WTC11 (cell line): ENCODE results near the gene CRX. TPM values are rescaled to one million over a fixed set of nuclear protein-coding genes. Genes with fewer than 3 reads are reported as not detected.

ENCODE experiments used
- ARID4B ChIP-seq: sonication (generic); formaldehyde crosslinking; IDR thresholded peaks from 2 replicates; pipeline ENCODE4 v1.8.0; 2023; ENCODE audit warnings: missing genetic modification reagents, mild to moderate bottlenecking, borderline replicate concordance
- CBFB ChIP-seq: sonication (generic); formaldehyde crosslinking; IDR thresholded peaks from 2 replicates; pipeline ENCODE4 v1.8.1; 2022; ENCODE audit warnings: mild to moderate bottlenecking, low read depth, missing genetic modification reagents
- E2F1 ChIP-seq: sonication (generic); formaldehyde crosslinking; IDR thresholded peaks from 2 replicates; pipeline ENCODE4 v1.8.0; 2022; ENCODE audit warnings: mild to moderate bottlenecking, missing genetic modification reagents
- E2F4 ChIP-seq: sonication (generic); formaldehyde crosslinking; IDR thresholded peaks from 2 replicates; pipeline ENCODE4 v1.8.1; 2022; ENCODE audit warnings: low read depth, mild to moderate bottlenecking, moderate library complexity, missing genetic modification reagents, borderline replicate concordance
- ETV6 ChIP-seq: sonication (generic); formaldehyde crosslinking; IDR thresholded peaks from 2 replicates; pipeline ENCODE4 v1.8.1; 2022; ENCODE audit warnings: mild to moderate bottlenecking, missing genetic modification reagents
- FOXP1 ChIP-seq: sonication (generic); formaldehyde crosslinking; IDR thresholded peaks from 2 replicates; pipeline ENCODE4 v1.8.0; 2022; ENCODE audit warnings: missing genetic modification reagents, mild to moderate bottlenecking, moderate library complexity, borderline replicate concordance
- IRF2 ChIP-seq: sonication (generic); formaldehyde crosslinking; IDR thresholded peaks from 2 replicates; pipeline ENCODE4 v1.8.0; 2022; ENCODE audit warnings: low read depth, missing genetic modification reagents, borderline replicate concordance
- NFE2L1 ChIP-seq: sonication (generic); formaldehyde crosslinking; IDR thresholded peaks from 2 replicates; pipeline ENCODE4 v1.8.1; 2023; ENCODE audit warnings: missing genetic modification reagents
- NR1H2 ChIP-seq: sonication (generic); formaldehyde crosslinking; IDR thresholded peaks from 2 replicates; pipeline ENCODE4 v1.9.0; 2021; ENCODE audit warnings: mild to moderate bottlenecking, moderate library complexity, missing genetic modification reagents
- STAT6 ChIP-seq: sonication (generic); formaldehyde crosslinking; conservative IDR thresholded peaks from 2 replicates; pipeline ENCODE4 v1.8.1; 2023; ENCODE audit warnings: mild to moderate bottlenecking, low read depth, missing genetic modification reagents, moderate library complexity
- TCF7 ChIP-seq: sonication (generic); formaldehyde crosslinking; IDR thresholded peaks from 2 replicates; pipeline ENCODE4 v1.8.0; 2022; ENCODE audit warnings: mild to moderate bottlenecking, low read depth, missing genetic modification reagents, moderate library complexity
- TEAD1 ChIP-seq: sonication (generic); formaldehyde crosslinking; IDR thresholded peaks from 2 replicates; pipeline ENCODE4 v1.8.0; 2022; ENCODE audit warnings: mild to moderate bottlenecking, missing genetic modification reagents
- TEAD4 ChIP-seq: sonication (generic); formaldehyde crosslinking; IDR thresholded peaks from 2 replicates; pipeline ENCODE4 v1.8.0; 2022; ENCODE audit warnings: mild to moderate bottlenecking, missing genetic modification reagents
- ZBTB21 ChIP-seq: sonication (generic); formaldehyde crosslinking; IDR thresholded peaks from 2 replicates; pipeline ENCODE4 v1.8.1; 2023; ENCODE audit warnings: mild to moderate bottlenecking, missing genetic modification reagents, borderline replicate concordance
- ZNF219 ChIP-seq: sonication (generic); formaldehyde crosslinking; IDR thresholded peaks from 2 replicates; pipeline ENCODE4 v1.8.0; 2023; ENCODE audit warnings: missing genetic modification reagents, mild to moderate bottlenecking, borderline replicate concordance
- ZNF263 ChIP-seq: sonication (generic); formaldehyde crosslinking; IDR thresholded peaks from 2 replicates; pipeline ENCODE4 v1.8.1; 2022; ENCODE audit warnings: low read depth, mild to moderate bottlenecking, moderate library complexity, missing genetic modification reagents
- ZNF423 ChIP-seq: fragments of 250-450 bp; sonication (Bioruptor Pico); IDR thresholded peaks from 2 replicates; pipeline ENCODE4 v2.1.2; 2022; ENCODE audit warnings: mild to moderate bottlenecking, moderate library complexity
- total RNA-seq: library from RNA; stranded (reverse); gene quantifications from 3 replicates; pipeline ENCODE4 v1.2.3, GENCODE V29; 2021
- TF ChIP-seq, protein P1 (sequence below): sonication (generic); formaldehyde crosslinking; IDR thresholded peaks from 2 replicates; pipeline ENCODE4 v1.8.1; 2022; ENCODE audit warnings: missing genetic modification reagents, borderline replicate concordance
- TF ChIP-seq, protein P2 (sequence below): sonication (generic); formaldehyde crosslinking; IDR thresholded peaks from 2 replicates; pipeline ENCODE4 v1.8.0; 2022; ENCODE audit warnings: mild to moderate bottlenecking, missing genetic modification reagents
- TF ChIP-seq, protein P3 (sequence below): sonication (generic); formaldehyde crosslinking; IDR thresholded peaks from 2 replicates; pipeline ENCODE4 v1.8.1; 2023; ENCODE audit warnings: mild to moderate bottlenecking, missing genetic modification reagents, moderate library complexity
- TF ChIP-seq, protein P4 (sequence below): sonication (generic); formaldehyde crosslinking; IDR thresholded peaks from 2 replicates; pipeline ENCODE4 v1.8.1; 2023; ENCODE audit warnings: mild to moderate bottlenecking, missing genetic modification reagents

The CRX gene
- total RNA-seq, 1 experiment from 2014 or later = 0.17 TPM

DNA sequence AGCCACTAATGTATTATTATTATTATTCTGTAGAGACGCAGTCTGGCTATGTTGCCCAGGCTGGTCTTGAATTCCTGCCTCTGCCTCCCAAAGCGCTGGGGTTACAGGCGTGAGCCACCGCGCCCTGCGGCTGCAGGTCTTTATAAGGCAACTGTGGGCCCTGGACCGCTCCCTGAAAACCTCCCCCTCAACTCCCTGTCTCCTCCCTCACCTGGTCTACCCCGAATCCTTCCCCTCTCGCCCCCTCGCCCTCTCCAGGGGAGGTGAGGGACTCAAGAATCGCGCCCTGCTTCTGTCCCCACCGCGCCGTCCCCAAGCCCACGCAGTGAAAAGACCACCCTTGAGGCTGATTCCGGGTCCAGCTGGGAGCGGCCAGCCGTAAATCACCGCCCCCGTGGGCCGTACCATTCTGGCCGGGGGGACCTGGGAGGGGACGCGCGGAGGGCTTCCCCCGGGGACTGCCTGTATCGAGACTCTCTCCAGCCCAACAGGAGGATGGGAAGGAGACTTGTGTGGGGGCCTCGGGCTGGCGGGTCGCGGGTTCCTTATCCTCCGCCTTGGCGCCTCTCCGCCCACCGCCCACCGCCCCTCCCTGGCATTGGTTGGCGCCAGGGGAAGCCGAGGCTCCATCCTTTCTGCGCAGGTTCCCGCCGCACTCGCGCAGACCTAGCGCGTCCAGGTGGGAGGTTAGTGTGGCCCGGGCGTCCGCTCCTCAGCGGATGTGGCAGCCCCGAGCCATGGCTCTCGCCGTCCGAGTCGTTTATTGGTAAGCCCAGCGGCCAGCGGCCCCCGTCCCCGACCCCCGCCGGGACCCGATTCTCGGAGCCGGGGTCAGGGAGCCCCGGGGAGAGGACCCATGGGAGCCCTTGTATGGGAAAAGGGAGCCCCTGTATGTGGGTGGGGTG lies 43.4 kb upstream of the CRX start, which contains the start of gene SELENOW (continued):
- TF ChIP-seq, protein P1, sequence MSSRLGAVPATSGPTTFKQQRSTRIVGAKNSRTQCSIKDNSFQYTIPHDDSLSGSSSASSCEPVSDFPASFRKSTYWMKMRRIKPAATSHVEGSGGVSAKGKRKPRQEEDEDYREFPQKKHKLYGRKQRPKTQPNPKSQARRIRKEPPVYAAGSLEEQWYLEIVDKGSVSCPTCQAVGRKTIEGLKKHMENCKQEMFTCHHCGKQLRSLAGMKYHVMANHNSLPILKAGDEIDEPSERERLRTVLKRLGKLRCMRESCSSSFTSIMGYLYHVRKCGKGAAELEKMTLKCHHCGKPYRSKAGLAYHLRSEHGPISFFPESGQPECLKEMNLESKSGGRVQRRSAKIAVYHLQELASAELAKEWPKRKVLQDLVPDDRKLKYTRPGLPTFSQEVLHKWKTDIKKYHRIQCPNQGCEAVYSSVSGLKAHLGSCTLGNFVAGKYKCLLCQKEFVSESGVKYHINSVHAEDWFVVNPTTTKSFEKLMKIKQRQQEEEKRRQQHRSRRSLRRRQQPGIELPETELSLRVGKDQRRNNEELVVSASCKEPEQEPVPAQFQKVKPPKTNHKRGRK (CRISPR knock-in tag) = no peak
- TF ChIP-seq TEAD1 = peak; percentile 79
- no peak for TF ChIP-seq STAT6 (CRISPR knock-in tag)
- TF ChIP-seq ZNF423 (CRISPR knock-in tag) = peak; percentile 64
- TF ChIP-seq FOXP1 (CRISPR knock-in tag) = peak; percentile 80; the same call in 1 of the 2 replicates
- TF ChIP-seq, protein P2, sequence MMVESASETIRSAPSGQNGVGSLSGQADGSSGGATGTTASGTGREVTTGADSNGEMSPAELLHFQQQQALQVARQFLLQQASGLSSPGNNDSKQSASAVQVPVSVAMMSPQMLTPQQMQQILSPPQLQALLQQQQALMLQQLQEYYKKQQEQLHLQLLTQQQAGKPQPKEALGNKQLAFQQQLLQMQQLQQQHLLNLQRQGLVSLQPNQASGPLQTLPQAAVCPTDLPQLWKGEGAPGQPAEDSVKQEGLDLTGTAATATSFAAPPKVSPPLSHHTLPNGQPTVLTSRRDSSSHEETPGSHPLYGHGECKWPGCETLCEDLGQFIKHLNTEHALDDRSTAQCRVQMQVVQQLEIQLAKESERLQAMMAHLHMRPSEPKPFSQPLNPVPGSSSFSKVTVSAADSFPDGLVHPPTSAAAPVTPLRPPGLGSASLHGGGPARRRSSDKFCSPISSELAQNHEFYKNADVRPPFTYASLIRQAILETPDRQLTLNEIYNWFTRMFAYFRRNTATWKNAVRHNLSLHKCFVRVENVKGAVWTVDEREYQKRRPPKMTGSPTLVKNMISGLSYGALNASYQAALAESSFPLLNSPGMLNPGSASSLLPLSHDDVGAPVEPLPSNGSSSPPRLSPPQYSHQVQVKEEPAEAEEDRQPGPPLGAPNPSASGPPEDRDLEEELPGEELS (CRISPR knock-in tag) = 0 out of 2 replicates have a peak, but pooled peaks have one; percentile 55
- no peak for TF ChIP-seq NR1H2 (CRISPR knock-in tag)
- TF ChIP-seq, protein P3, sequence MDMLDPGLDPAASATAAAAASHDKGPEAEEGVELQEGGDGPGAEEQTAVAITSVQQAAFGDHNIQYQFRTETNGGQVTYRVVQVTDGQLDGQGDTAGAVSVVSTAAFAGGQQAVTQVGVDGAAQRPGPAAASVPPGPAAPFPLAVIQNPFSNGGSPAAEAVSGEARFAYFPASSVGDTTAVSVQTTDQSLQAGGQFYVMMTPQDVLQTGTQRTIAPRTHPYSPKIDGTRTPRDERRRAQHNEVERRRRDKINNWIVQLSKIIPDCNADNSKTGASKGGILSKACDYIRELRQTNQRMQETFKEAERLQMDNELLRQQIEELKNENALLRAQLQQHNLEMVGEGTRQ (CRISPR knock-in tag) = no peak; the same call in 1 of the 2 replicates
- TF ChIP-seq ZNF263 = no peak
- no peak for TF ChIP-seq E2F1 (CRISPR knock-in tag)
- TF ChIP-seq ETV6 = no peak; the same call in none of the 2 replicates
- no peak for TF ChIP-seq IRF2 (CRISPR knock-in tag)
- peak; percentile 37; the same call in 1 of the 2 replicates for TF ChIP-seq E2F4 (CRISPR knock-in tag)
- TF ChIP-seq ZBTB21 (CRISPR knock-in tag) = no peak
- peak; percentile 20; the same call in 1 of the 2 replicates for TF ChIP-seq NFE2L1 (CRISPR knock-in tag)
- no peak for TF ChIP-seq TEAD4 (CRISPR knock-in tag)
- peak; percentile 32; the same call in 1 of the 2 replicates for TF ChIP-seq CBFB (CRISPR knock-in tag)
- TF ChIP-seq ZNF219 = peak; percentile 64; the same call in 1 of the 2 replicates
- peak; percentile 42; the same call in 1 of the 2 replicates for TF ChIP-seq ARID4B (CRISPR knock-in tag)
- TF ChIP-seq, protein P4, sequence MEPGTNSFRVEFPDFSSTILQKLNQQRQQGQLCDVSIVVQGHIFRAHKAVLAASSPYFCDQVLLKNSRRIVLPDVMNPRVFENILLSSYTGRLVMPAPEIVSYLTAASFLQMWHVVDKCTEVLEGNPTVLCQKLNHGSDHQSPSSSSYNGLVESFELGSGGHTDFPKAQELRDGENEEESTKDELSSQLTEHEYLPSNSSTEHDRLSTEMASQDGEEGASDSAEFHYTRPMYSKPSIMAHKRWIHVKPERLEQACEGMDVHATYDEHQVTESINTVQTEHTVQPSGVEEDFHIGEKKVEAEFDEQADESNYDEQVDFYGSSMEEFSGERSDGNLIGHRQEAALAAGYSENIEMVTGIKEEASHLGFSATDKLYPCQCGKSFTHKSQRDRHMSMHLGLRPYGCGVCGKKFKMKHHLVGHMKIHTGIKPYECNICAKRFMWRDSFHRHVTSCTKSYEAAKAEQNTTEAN (CRISPR knock-in tag) = 0 out of 2 replicates have a peak, but pooled peaks have one; percentile 20
- no peak for TF ChIP-seq TCF7 (CRISPR knock-in tag)
